ENCODE measurements around the gene SETMAR. TPM values are rescaled to one million over a fixed set of nuclear protein-coding genes. Genes with fewer than 3 reads are reported as not detected.

Gene SETMAR
- total RNA-seq, 2 donors from 2014 or later: 12.3 to 12.9 TPM

DNA sequence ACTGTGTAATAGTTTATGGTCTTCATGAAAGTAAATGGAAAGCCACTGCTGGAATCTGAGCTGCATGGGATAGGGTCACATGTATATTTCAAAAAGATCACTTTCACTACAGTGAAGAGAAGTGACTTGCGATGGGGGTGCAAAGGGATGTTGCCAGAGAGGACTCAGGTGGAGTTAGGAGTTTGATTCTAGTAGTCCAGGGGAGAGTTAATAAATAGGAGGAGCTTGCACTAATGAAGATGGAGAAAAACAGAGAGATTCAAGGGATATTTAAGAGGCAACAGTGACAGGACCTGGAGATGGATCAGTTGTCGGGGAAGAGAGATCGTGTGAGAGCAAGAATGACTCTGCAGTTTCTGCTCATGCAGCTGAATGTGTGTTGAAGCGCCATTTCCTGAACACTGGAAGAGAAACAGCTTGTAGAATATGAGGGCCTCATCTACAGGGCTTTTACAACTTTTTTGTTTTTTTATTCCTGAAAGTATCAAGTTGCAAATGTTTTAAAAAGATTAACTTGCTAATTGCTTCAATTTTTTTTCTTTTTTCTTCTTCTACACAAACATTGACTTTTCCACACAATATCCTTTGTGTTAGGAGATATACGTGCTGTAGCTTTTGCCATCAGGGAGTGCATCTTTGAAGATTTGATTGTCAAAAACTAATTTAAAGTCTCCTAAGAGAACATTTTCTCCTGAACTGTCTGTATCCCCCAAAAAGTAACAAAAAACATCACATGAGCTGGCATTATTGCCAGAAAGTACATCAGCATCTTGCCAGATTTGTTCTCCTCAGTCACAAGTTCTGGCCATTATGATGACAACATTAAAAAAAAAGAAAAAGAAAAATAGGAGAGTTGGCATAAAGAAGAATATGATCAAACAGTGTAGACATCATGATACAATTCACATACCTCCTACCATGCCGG lies 37.5 kb downstream of the SETMAR start:
- DNase-seq (no peak), ATAC-seq (peak; percentile 30 to 53)
- intact Hi-C loops (cut with DNase I): no loop called here

DNA sequence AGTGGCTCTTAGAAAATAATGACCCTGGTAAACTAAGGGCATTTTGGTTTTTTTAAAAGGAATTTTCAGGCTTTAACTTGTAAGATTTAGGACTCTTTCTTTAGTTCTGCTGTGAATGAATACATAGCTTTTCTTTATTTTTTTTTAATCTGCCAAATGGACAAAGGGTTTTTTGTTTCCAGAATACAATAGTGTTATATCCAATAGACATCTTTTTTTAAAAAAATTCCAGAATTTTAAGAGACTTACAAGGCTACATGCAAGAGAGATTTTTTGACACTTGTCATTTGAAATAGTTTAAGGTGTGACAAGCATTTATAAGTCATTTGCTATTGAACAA lies 38.1 kb downstream of the SETMAR start:
- intact Hi-C loops (cut with DNase I): no loop called here
- no peak for DNase-seq

DNA sequence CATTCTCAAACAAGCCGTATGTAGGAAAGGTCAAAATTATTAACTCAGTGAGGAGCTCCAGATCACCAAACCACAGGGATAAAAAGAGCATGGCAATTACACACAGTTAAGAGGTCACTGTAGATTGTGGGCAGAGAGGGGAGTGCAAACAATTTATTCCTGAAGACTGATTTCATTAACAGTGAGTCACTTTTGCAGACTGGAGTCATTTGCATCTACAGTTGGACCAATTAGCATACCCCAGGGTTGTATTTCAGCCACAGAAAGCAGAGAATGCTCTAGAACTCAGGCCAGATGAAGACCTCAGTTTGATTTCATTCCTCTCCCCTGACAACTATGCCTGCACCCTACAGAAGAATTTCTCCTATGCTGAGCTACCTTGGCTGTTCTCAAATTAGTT lies 40.1 kb downstream of the SETMAR start:
- no peak for DNase-seq
- ATAC-seq: no peak
- intact Hi-C loops (cut with DNase I): no loop called here

More for the DNA sequence above, 38.1 kb downstream of the SETMAR start:
- no peak for ATAC-seq

DNA sequence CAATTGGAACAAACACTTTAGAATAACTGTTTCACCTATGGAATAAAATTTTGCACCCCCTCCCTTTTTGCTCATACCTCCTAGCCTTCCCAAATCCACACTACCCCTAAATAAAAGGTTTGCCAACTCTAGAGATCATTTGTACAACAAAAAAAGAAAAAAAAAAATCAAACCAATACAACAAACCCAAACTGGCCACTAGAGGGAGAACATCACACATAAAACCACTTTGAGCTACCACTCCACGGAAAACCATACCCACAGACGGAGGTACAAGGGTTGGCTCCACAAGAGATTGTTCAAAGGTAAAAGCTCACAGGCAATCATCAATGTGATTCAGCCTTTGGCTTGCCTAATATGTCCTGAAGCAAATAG lies 47.6 kb downstream of the SETMAR start:
- DNase-seq (no peak), ATAC-seq (peak; percentile 87 to 91)
- intact Hi-C loops (cut with DNase I): loop anchor here (1.0 to 10.0 kb wide), 3 partner anchors 144 to 287 kb away; partner anchors contain the start of gene ITPR1 (in 1 of the 2)

DNA sequence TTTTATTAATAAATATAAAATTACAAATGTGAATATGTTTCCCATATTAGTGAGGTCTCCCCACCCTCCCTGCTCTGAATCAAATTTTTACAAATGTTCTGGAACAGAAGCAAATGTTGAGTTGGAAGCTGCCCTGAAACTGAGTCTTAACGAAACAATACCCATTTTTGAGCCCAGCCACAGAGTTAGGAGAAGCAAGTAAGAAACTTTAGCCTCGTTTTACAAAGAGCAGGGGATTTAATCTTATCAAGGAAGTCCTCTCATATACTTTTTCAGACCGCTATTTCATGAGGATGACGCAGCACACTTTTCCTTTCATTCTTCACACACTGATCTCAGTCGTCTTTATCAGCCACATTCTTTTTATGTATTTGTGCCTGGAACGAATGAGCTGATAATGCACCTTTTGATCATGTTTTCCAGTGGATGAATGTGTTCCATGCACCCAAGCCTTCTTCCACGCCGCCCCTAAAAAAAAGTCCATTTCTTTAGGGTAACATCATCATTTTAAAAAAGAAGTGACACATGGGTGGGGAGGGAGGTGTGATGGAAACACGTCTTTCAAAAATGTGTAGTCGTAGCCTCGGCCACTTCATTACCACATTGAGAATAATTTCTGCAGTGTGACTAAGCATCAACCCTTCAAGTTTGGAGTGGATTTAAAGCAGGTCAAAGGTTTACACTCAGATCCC lies 48.1 kb downstream of the SETMAR start:
- intact Hi-C loops (cut with DNase I): loop anchor here (5.0 to 10.0 kb wide), 2 partner anchors 143 to 286 kb away; partner anchors contain the start of gene ITPR1 (in 1 of the 2)
- ATAC-seq: peak; percentile 64 to 82
- no peak for DNase-seq

DNA sequence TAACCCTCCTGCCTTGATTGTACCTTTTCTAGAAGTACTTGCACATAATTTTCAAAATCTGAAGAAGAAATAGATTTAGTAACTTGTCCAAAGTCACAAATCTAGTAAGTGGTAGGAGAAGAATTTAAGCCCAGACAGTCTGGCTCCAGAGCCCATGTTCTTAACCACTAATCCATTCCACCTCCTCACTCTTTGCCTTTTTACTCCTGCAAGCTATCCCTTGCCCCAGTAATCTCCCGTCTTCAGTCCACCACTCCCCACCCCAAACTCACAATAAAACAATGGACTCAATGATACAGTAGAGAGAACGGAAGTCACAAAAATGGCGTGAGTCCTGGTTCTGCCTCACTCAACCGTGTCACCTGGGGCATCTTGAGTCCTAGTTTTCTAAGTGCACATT lies 48.7 kb downstream of the SETMAR start:
- intact Hi-C loops (cut with DNase I): loop anchor here (5.0 to 10.0 kb wide), 2 partner anchors 143 to 285 kb away; partner anchors contain the start of gene ITPR1 (in 1 of the 2)
- DNase-seq (no peak), ATAC-seq (no peak)

DNA sequence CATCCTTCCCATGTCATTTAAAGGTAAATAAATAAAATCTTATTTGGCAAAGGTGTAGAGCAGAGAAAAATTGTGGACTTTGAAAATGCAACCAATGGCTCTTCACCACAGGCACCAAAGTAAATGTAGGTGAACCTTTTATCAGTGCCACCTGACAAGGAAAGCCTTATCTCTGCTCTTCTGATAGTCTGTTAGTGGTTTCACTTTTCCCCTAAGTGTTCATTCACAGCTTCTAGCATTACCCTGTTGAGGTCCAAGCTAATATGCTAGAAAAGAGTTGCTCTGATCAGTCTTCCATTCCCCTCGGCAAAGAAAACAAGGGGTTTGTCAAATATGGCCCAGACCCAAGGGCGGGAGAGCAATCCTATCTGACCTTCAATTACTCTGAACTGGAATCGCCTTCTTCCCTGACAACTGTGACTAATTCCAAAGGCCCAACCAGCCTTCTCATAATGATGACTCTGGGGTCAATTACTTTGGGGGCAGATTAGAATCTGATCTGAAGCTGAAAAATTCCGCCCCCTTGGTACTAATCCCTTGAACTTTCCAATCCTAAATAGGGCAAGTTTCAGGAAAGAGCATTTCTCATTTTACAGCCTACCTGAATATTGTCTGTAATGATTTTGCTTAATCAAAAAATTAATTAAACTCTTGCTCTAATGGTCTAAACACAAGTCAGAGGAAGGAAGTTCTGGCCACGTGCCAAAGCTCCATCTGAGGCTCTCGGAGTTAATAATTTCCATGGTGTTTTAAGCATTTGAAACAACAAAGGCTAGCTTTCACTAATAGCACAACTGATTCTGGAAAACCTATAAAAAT lies 52.4 kb downstream of the SETMAR start:
- ATAC-seq (no peak), DNase-seq (peak; percentile 69)
- intact Hi-C loops (cut with DNase I): loop anchor here in 1 of 2 donors (10.0 kb wide), 1 partner anchor 139 kb away; the partner anchor contains the start of gene ITPR1

DNA sequence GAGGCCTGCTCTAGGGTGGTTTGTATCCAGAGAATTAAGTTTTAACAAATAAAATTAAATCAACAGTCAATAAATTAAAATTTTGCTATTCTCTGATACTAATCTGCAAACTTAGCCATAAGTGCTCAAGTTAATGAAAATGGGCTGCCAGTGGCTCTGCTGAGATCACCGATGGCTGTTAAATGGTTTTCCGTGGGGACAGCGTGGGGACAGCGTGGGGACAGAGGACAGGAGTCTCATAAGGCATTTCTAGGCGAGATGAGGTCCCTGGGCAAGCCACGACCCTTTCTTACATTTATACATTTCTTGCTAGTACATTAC lies 53.0 kb downstream of the SETMAR start:
- no peak for DNase-seq
- ATAC-seq: no peak
- intact Hi-C loops (cut with DNase I): loop anchor here in 1 of 2 donors (10.0 kb wide), 1 partner anchor 139 kb away; the partner anchor contains the start of gene ITPR1

DNA sequence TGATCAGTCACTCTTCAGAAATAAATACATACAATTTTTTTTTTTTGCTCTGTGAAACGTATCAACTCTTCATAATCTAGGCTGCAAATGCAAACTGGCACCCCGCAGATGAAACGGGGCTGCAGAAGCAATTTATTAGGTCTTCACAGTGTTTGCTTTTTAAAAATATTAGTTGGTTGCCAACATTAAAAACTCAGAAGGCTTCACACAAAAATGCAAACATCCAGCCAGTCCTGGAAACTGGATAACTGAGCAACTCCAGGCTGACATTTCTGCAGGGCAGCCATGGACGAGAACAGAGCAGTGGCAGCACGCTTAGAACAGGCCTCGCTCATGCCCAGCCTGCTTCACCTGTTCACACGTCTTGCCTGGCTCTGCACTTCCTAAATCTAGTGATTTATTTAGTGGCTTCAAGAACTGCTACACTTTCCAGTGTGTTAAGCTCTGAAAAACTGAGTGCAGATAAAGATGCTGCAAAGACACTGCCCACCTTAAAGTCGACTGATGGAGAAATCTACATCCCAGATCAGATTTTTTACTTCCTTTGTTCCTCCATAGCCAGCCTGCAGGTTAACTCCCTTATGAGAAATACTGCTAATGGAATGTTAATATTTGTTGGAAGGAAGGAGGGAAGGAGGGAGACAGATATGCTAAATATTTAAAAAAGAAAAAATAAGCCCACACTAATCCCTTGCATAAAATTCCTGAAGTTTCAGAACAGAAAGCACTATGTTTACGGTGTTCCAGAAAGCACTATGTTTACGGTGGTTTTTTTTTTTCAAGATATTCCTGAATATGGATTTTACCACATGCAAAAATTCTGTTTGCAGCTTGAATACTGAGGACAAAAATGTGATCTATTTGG lies 53.6 kb downstream of the SETMAR start:
- DNase-seq (no peak), ATAC-seq (no peak)
- intact Hi-C loops (cut with DNase I): loop anchor here in 1 of 2 donors (10.0 kb wide), 1 partner anchor 138 kb away; the partner anchor contains the start of gene ITPR1

DNA sequence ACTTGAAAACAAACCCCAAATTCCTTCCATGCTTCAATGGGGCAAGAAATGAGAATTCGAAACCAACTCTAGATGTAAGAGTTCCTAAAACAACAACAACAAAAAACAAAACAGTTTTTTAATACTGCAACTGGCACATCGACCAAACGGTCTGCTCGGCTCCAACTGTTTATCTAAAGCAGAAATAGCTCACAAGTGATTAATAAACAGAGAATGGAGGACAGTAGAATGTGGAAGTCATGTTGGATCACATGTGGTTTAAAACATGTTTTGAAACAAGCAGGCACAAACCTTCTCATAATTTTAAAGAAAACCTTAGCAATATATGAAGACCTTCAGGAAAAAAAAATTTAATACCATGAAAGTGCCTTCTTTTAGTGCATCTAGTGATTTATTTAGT lies 55.1 kb downstream of the SETMAR start:
- ATAC-seq: no peak
- intact Hi-C loops (cut with DNase I): loop anchor here in 1 of 2 donors (10.0 kb wide), 1 partner anchor 137 kb away; the partner anchor contains the start of gene ITPR1
- DNase-seq: no peak

DNA sequence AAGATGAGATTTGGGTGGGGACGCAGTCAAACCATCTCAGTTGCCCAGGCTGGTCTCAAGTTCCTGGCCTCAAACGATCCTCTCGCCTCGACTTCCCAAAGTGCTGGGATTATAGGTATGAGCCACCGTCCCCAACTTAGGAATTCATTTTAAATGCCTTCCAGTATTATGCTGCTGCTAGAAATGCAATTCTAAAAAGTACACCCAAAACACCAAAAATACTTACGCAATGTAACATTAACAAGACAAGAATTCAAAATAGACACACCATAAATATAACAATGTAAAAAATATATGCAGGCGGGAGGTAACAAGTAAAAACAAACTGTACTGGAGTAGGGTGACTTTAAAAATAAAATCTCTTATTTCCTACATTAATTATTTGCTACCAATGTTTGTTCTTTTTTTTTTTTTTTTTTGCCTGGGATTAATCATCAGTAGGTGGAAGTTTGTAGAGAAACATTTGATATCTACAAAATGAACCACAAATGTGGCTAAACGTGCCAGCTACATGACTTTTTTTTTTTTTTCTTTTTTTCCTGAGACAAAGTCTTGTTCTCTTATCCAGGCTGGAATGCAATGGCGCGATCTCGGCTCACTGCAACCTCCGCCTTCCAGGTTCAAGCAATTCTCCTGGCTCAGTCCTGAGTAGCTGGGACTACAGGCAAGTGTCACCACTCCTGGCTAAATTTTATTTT lies 56.8 kb downstream of the SETMAR start:
- intact Hi-C loops (cut with DNase I): loop anchor here in 1 of 2 donors (10.0 kb wide), 1 partner anchor 135 kb away; the partner anchor contains the start of gene ITPR1
- ATAC-seq: no peak
- DNase-seq: no peak

DNA sequence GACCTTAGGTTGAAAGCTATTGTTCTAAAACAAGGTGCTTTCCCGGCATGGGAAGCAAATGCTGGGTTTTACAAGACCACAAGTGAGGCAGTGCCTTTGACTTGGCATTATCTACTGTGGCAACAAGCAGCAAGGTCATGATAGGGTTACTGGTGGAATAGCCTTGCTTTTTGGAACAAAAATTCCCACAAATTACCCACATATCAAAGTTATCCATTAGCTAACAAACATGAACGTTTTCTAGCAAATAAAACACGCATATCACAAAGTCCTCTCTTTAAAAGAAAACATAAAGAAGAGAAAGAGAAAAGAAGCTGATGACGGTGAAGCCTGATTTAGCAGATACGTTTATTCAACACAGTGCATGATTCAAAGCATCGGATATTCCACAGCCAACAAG lies 57.6 kb downstream of the SETMAR start:
- intact Hi-C loops (cut with DNase I): no loop called here
- ATAC-seq (no peak), DNase-seq (no peak)

DNA sequence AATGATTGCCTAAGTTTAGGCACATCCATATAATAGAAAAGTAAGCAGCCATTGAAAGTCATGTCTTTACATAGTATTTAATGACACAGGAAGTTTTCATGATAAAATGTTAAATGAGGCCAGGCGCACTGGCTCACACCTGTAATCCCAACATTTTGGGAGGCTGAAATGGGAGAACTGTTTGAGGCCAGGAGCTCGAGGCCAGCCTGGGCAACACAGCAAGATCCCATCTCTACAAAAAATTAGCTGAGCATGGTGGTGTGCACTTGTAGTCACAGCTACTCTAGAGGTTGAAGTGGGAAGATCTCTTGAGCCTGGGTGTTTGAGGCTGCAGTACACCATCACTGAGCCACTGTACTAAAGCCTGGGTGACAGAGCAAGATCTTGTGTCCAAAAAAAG lies 59.4 kb downstream of the SETMAR start:
- intact Hi-C loops (cut with DNase I): no loop called here
- DNase-seq: no peak
- no peak for ATAC-seq

Other genes starting within 250 kb of the SETMAR start
- 10 to 100 TPM; 12.0 to 13.0 TPM for gene SUMF1, start 163.9 kb downstream of the SETMAR start, total RNA-seq
- gene ITPR1, start 190.0 kb downstream of the SETMAR start, total RNA-seq: 10 to 100 TPM; 36.8 to 43.8 TPM

All from left cardiac atrium (tissue), 4 donors.